HG03159 (cell line): ENCODE measurements around the gene ARID3A.
"Not testable (repeated sequence)": the region's sequence is repeated elsewhere in the genome, so short reads cannot be mapped to it uniquely, and the experiment has no call there.

Experiments used
- ATAC-seq: cut with Tn5 transposase; IDR thresholded peaks from one replicate; pipeline ENCODE4 v1.9.1; 2021; ENCODE audit warnings: mild to moderate bottlenecking, moderate library complexity; ENCODE audit not compliant: unreplicated experiment

ARID3A gene

DNA sequence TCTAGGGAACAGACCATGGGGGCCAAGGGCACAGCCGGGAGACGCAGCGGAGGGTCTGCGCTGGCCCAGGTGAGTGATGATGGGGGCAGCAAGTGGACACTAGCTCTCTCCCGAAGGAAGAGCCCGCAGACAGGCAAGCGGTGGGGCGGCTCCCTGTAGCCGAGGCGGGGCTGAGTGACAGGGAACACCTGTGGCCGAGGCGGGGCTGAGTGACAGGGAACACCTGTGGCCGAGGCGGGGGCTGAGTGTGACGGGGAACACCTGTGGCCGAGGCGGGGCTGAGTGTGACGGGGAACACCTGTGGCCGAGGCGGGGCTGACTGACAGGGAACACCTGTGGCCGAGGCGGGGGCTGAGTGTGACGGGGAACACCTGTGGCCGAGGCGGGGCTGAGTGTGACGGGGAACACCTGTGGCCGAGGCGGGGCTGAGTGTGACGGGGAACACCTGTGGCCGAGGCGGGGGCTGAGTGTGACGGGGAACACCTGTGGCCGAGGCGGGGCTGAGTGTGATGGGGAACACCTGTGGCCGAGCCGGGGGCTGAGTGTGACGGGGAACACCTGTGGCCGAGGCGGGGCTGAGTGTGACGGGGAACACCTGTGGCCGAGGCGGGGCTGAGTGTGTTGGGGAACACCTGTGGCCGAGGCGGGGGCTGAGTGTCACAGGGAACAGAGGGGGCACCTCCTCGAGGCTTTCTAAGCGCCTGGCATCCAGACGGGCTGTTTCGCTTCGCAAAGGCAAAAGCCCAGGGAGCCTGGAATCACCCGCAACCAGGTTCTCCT lies 34.2 kb upstream of the ARID3A start:
- not testable (repeated sequence) for ATAC-seq

DNA sequence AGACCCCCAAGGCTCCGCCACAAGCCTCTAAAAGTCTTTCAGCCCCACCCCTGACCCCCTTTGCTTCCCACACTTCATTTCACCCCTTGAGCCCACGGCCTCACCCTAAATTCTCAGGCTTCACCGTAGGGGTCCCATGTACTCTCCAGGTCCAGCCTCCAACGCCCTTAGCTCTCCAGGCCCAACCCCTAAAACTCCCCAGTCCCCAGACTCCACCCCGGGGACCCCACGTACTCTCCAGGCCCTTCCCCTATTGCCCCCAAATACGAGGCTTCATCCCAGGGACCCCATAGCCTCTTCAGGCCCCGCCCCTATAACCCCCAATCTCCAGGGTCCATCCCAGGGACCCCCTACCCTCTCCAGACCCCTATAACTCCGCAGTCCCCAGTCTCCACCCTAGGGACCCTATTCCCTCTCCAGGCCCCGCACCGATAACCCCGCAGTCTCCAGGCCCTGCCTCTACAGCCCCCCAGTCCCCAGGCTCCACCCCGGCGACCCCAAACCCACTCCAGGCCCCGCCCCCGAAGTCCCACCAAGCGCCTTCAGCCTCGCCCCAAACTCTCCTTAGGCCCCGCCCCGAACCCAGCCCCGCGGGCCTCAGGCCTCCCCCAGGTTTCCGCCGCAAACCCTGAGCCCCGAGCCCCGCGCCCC lies 33.5 kb upstream of the ARID3A start:
- ATAC-seq: no peak

- peak; percentile 79 for ATAC-seq
Measured at GRCh38 chr19:892894-893689, 32.7 kb upstream of the ARID3A start, which contains the start of the genes MED16 and RNU6-9. MED16 (minus strand) TSS chr19:893187; CDS start chr19:891131, 2,056 bp downstream. RNU6-9 (plus strand) TSS chr19:893484.

- ATAC-seq: no peak
Measured at GRCh38 chr19:896434-896833, 29.4 kb upstream of the ARID3A start.

GRCh38 chr19:896999-897398 lies 28.8 kb upstream of the ARID3A start:
- no peak for ATAC-seq

DNA sequence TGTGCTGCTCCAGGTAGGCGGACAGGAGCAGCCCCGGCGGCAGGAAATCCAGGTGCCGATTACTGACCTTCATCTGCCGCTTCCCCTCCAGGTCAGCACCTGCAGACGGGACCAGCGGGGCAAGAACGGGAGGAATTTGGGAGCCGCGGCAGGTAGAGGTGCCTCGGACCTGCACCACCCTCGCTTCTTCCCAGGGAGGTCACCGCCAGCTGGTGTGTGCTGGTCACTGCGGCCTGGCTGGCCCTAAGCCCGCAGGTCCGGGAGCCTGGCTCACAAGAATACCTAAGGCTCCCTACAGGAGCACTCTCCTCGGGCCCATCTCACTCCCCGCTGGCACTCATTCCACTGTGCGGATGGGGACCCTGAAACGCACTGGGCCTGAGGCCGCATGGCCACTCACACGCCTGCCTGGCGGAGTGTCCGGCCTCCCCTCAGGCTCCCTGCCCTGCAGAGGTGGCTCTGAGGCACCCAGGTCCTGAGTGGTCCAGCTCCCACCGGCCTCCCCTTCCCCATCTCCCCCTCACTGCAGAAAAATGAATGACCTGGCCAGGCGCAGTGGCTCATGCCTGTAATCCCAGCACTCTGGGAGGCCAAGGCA lies 28.3 kb upstream of the ARID3A start:
- ATAC-seq: no peak

GRCh38 chr19:898663-899062 lies 27.2 kb upstream of the ARID3A start:
- no peak for ATAC-seq

- no peak for ATAC-seq
Measured at GRCh38 chr19:899336-900042, 26.3 kb upstream of the ARID3A start.

- ATAC-seq: no peak
Measured at GRCh38 chr19:900043-900301, 25.9 kb upstream of the ARID3A start.

GRCh38 chr19:900302-901111 lies 25.3 kb upstream of the ARID3A start:
- ATAC-seq: no peak

- ATAC-seq: no peak
Measured at GRCh38 chr19:901216-902092, 24.4 kb upstream of the ARID3A start.

DNA sequence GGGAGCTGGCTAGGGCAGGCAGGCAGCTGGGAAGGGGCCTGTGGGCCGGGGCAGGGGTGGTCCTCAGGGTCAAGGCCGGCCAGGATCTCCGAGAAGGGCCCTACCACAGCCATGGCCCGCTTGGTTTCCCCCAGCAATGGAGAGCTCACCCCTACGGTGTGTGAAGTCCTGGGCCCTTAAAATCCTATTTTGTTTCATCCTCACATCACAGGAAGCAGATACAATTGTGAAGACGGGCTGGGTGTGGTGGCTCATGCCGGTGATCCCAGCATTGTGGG lies 23.8 kb upstream of the ARID3A start:
- no peak for ATAC-seq

DNA sequence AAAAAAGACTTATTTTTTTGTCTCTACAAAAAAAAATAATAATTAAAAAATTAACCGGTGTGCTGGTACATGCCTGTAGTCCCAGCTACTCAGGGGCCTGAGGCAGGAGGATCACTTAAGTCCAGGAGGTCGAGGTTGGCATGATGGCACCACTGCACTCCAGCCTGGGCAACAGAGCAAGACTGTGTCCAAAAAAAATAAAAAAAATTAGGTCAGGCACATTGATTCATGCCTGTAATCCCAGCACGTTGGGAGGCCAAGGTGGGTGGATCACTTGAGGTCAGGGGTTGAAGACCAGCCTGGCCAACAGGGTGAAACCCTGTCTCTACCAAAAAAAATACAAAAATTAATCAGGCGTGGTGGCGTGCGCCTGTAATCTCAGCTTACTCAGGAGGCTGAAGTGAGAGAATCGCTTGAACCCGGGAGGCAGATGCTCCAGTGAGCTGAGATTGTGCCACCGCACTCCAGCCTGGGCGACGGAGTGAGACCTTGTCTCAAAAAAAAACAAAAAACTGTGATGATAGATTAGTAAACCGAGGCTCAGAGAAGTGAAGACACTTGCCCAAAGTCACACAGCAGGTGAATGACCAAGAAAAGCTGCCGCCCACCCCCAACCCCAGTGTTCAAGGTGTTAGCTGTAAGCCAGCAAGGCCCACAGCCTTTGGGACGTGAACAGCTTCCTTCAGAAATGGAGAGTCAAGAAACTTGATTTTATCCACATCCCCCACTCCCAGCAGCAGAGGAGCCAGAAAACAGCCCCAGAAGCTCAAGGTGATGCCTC lies 23.2 kb upstream of the ARID3A start:
- ATAC-seq: no peak

DNA sequence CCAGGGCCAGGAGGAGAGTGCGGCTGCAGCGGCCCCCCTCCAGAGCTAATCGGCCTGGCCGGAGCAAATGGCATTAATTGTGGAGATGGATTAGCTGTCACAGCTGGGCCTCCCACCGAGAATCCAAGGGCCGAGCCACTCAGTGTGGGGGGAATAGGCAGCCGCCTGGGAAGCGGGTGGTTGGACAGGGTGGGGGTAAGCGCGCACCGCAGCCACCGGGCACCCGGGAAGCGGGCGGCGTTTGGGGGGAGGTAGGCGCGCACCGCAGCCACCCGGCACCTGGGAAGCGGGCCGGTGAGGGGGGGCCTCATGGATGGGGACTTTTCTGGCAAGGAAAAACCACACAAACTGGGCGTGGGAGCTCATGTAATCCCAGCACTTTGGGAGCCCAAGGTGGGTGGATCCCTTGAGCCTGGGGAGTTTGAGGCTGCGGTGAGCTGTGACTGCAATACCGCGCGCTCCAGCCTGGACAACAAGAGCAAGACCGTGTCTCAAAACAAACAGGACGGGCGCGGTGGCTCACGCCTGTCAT lies 22.5 kb upstream of the ARID3A start:
- ATAC-seq: no peak

- ATAC-seq: no peak
Measured at GRCh38 chr19:904545-904944, 21.3 kb upstream of the ARID3A start.

DNA sequence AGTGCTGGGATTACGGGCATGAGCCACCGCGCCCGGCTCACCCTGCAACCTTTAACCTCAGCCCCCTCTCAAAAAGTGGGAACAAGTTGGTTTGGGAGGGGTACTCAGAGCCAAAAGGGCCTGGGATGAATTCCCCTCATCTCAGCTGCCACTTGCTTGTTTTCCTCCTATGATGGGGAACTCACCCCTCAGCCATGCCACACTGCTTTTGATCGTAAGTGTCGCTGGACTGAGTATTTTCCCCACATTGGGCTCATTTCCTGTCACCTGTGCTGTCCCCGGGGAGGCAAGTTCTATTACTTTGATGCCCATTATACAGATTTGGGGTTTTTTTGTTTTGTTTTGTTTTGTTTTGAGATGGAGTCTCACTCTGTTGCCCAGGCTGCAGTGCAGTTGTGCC lies 19.4 kb upstream of the ARID3A start:
- ATAC-seq: no peak

GRCh38 chr19:907183-907853 lies 18.5 kb upstream of the ARID3A start:
- ATAC-seq: no peak
